ENCODE results near the gene GALNT2.

Gene GALNT2

GRCh38 chr1:230292689-230293389 is 225.8 kb downstream of the GALNT2 start:
- Histone ChIP-seq H2BK5ac (ENCODE audit: low read depth, low read length, poor library complexity) (no peak overlapping the region), H3K27me3 (ENCODE audit: insufficient read depth, low read length) (peaks cover 9% of the 10 kb centered on the region), H3K4ac (ENCODE audit: low read depth, low read length) (no peak overlapping the region), H3K4me2 (ENCODE audit: low read length) (no peak overlapping the region), H3K79me1 (ENCODE audit: low read length) (no peaks in the 10 kb centered on the region), H3K79me2 (ENCODE audit: control insufficient read depth, insufficient read depth, low read length, poor library complexity) (no peaks in the 10 kb centered on the region), H3K36me3 (ENCODE audit: control insufficient read depth in 1 of 2, insufficient read depth in 2 of 2, low read length in 2 of 2) (no peaks in the 10 kb centered on the region), H3K9me3 (ENCODE audit: insufficient read depth, low read depth, low read length) (peaks cover 1% of the 10 kb centered on the region), H4K8ac (ENCODE audit: low read depth, low read length) (no peak overlapping the region), H3K23ac (ENCODE audit: low read length) (no peak overlapping the region), H3K9ac (ENCODE audit: low read length) (no peak overlapping the region), H4K91ac (ENCODE audit: low read depth, low read length) (no peak overlapping the region), H2AK5ac (ENCODE audit: low read length) (no peak overlapping the region), H2AFZ (ENCODE audit: insufficient read depth, low read length, poor library complexity) (no peak overlapping the region), H3K4me3 (ENCODE audit: low read depth, low read length) (no peak overlapping the region), H3K4me1 (ENCODE audit: control insufficient read depth in 1 of 2, insufficient read depth in 2 of 2, low read length in 2 of 2) (no peaks in the 10 kb centered on the region), H2BK12ac (ENCODE audit: low read length) (no peak overlapping the region), H4K12ac (ENCODE audit: low read depth, low read length) (no peak overlapping the region), H3K14ac (ENCODE audit: low read length) (no peak overlapping the region), H3K27ac (ENCODE audit: low read depth, low read length) (no peak overlapping the region), H2BK120ac (ENCODE audit: insufficient read depth, low read length, poor library complexity) (no peak overlapping the region), H3K18ac (ENCODE audit: low read length) (no peak overlapping the region)
- no CpG with 5 or more reads among the region's 12 CpGs for WGBS (ENCODE audit: extremely low coverage, insufficient coverage, insufficient read length)
- DNase-seq: no peak

- no peak for DNase-seq
- WGBS (ENCODE audit: extremely low coverage, insufficient coverage, insufficient read length): no CpG with 5 or more reads among the region's 7 CpGs
- Histone ChIP-seq H3K27me3 (ENCODE audit: insufficient read depth, low read length) (peaks cover 9% of the 10 kb centered on the region), H2BK120ac (ENCODE audit: insufficient read depth, low read length, poor library complexity) (no peak overlapping the region), H4K8ac (ENCODE audit: low read depth, low read length) (no peak overlapping the region), H4K12ac (ENCODE audit: low read depth, low read length) (no peak overlapping the region), H3K79me2 (ENCODE audit: control insufficient read depth, insufficient read depth, low read length, poor library complexity) (no peaks in the 10 kb centered on the region), H3K18ac (ENCODE audit: low read length) (no peak overlapping the region), H2BK5ac (ENCODE audit: low read depth, low read length, poor library complexity) (no peak overlapping the region), H3K4me2 (ENCODE audit: low read length) (no peak overlapping the region), H2AFZ (ENCODE audit: insufficient read depth, low read length, poor library complexity) (no peak overlapping the region), H3K23ac (ENCODE audit: low read length) (no peak overlapping the region), H3K79me1 (ENCODE audit: low read length) (no peaks in the 10 kb centered on the region), H2AK5ac (ENCODE audit: low read length) (no peak overlapping the region), H2BK12ac (ENCODE audit: low read length) (no peak overlapping the region), H3K9ac (ENCODE audit: low read length) (no peak overlapping the region), H3K9me3 (ENCODE audit: insufficient read depth, low read depth, low read length) (peaks cover 1% of the 10 kb centered on the region), H3K4me3 (ENCODE audit: low read depth, low read length) (no peak overlapping the region), H4K91ac (ENCODE audit: low read depth, low read length) (no peak overlapping the region), H3K36me3 (ENCODE audit: control insufficient read depth in 1 of 2, insufficient read depth in 2 of 2, low read length in 2 of 2) (no peaks in the 10 kb centered on the region), H3K14ac (ENCODE audit: low read length) (no peak overlapping the region), H3K4me1 (ENCODE audit: control insufficient read depth in 1 of 2, insufficient read depth in 2 of 2, low read length in 2 of 2) (no peaks in the 10 kb centered on the region), H3K27ac (ENCODE audit: low read depth, low read length) (no peak overlapping the region), H3K4ac (ENCODE audit: low read depth, low read length) (no peak overlapping the region)
Observed at GRCh38 chr1:230293390-230293700, 226.3 kb downstream of the GALNT2 start.

- H2AK5ac ChIP-seq (ENCODE audit: low read length): no peak overlapping the region
- no peak overlapping the region for H4K8ac ChIP-seq (ENCODE audit: low read depth, low read length)
- H3K9ac ChIP-seq (ENCODE audit: low read length): no peak overlapping the region
- no peak overlapping the region for H3K27ac ChIP-seq (ENCODE audit: low read depth, low read length)
- H4K12ac ChIP-seq (ENCODE audit: low read depth, low read length): no peak overlapping the region
- WGBS (ENCODE audit: extremely low coverage, insufficient coverage, insufficient read length): no CpG with 5 or more reads among the region's 3 CpGs
- H3K27me3 ChIP-seq (ENCODE audit: insufficient read depth, low read length): peaks cover 9% of the 10 kb centered on the region
- no peak overlapping the region for H2BK120ac ChIP-seq (ENCODE audit: insufficient read depth, low read length, poor library complexity)
- H2BK5ac ChIP-seq (ENCODE audit: low read depth, low read length, poor library complexity): no peak overlapping the region
- H3K4me2 ChIP-seq (ENCODE audit: low read length): no peak overlapping the region
- H3K23ac ChIP-seq (ENCODE audit: low read length): no peak overlapping the region
- no peak for DNase-seq
- no peak overlapping the region for H3K14ac ChIP-seq (ENCODE audit: low read length)
- H3K36me3 ChIP-seq (ENCODE audit: control insufficient read depth in 1 of 2, insufficient read depth in 2 of 2, low read length in 2 of 2): no peaks in the 10 kb centered on the region
- H2AFZ ChIP-seq (ENCODE audit: insufficient read depth, low read length, poor library complexity): no peak overlapping the region
- H3K18ac ChIP-seq (ENCODE audit: low read length): no peak overlapping the region
- peaks cover 0 to 2% of the 10 kb centered on the region in 2 experiments for H3K4me1 ChIP-seq (ENCODE audit: control insufficient read depth in 1 of 2, insufficient read depth in 2 of 2, low read length in 2 of 2)
- H3K4me3 ChIP-seq (ENCODE audit: low read depth, low read length): no peak overlapping the region
- H3K79me1 ChIP-seq (ENCODE audit: low read length): no peaks in the 10 kb centered on the region
- H3K4ac ChIP-seq (ENCODE audit: low read depth, low read length): no peak overlapping the region
- H2BK12ac ChIP-seq (ENCODE audit: low read length): no peak overlapping the region
- no peaks in the 10 kb centered on the region for H3K79me2 ChIP-seq (ENCODE audit: control insufficient read depth, insufficient read depth, low read length, poor library complexity)
- no peak overlapping the region for H4K91ac ChIP-seq (ENCODE audit: low read depth, low read length)
- peaks cover 1% of the 10 kb centered on the region for H3K9me3 ChIP-seq (ENCODE audit: insufficient read depth, low read depth, low read length)
Observed at GRCh38 chr1:230295367-230295766, 228.3 kb downstream of the GALNT2 start.

GRCh38 chr1:230299191-230300006 is 232.4 kb downstream of the GALNT2 start:
- H2BK12ac ChIP-seq (ENCODE audit: low read length): no peak overlapping the region
- no peaks in the 10 kb centered on the region for H3K79me2 ChIP-seq (ENCODE audit: control insufficient read depth, insufficient read depth, low read length, poor library complexity)
- no peak overlapping the region for H4K12ac ChIP-seq (ENCODE audit: low read depth, low read length)
- no peaks in the 10 kb centered on the region for H3K79me1 ChIP-seq (ENCODE audit: low read length)
- no CpG with 5 or more reads among the region's 15 CpGs for WGBS (ENCODE audit: extremely low coverage, insufficient coverage, insufficient read length)
- no peak overlapping the region for H3K18ac ChIP-seq (ENCODE audit: low read length)
- H3K9me3 ChIP-seq (ENCODE audit: insufficient read depth, low read depth, low read length): peaks cover 1% of the 10 kb centered on the region
- H4K91ac ChIP-seq (ENCODE audit: low read depth, low read length): no peak overlapping the region
- H2BK5ac ChIP-seq (ENCODE audit: low read depth, low read length, poor library complexity): no peak overlapping the region
- no peak overlapping the region for H4K8ac ChIP-seq (ENCODE audit: low read depth, low read length)
- H3K4ac ChIP-seq (ENCODE audit: low read depth, low read length): no peak overlapping the region
- no peak overlapping the region for H3K14ac ChIP-seq (ENCODE audit: low read length)
- H3K36me3 ChIP-seq (ENCODE audit: control insufficient read depth in 1 of 2, insufficient read depth in 2 of 2, low read length in 2 of 2): no peaks in the 10 kb centered on the region
- no peaks in the 10 kb centered on the region for H3K27me3 ChIP-seq (ENCODE audit: insufficient read depth, low read length)
- no peak for DNase-seq
- H2AFZ ChIP-seq (ENCODE audit: insufficient read depth, low read length, poor library complexity): no peak overlapping the region
- H3K4me1 ChIP-seq (ENCODE audit: control insufficient read depth in 1 of 2, insufficient read depth in 2 of 2, low read length in 2 of 2): peaks cover 0 to 2% of the 10 kb centered on the region in 2 experiments
- H3K4me3 ChIP-seq (ENCODE audit: low read depth, low read length): no peak overlapping the region
- no peak overlapping the region for H2BK120ac ChIP-seq (ENCODE audit: insufficient read depth, low read length, poor library complexity)
- H3K4me2 ChIP-seq (ENCODE audit: low read length): no peak overlapping the region
- no peak overlapping the region for H3K23ac ChIP-seq (ENCODE audit: low read length)
- H2AK5ac ChIP-seq (ENCODE audit: low read length): no peak overlapping the region
- H3K9ac ChIP-seq (ENCODE audit: low read length): no peak overlapping the region
- H3K27ac ChIP-seq (ENCODE audit: low read depth, low read length): no peak overlapping the region

All from trophoblast cell (in vitro differentiated cells and primary cell).